A673 (cell line): ENCODE measurements around the gene TSPAN3. TPM values are rescaled to one million over a fixed set of nuclear protein-coding genes. Genes with fewer than 3 reads are reported as not detected.

Source experiments
- BruUV-seq: library from RNA; stranded (reverse); fragments of 400-500 nt; replicated peaks from 2 replicates; lab custom pipeline; 2021; lab: Mats Ljungman, UMichigan
- CTCF ChIA-PET: fragments of 300-600 bp; sonication (Branson Sonifier 250); formaldehyde crosslinking; loops from one replicate; lab custom pipeline; 2022; ENCODE audit warnings: antibody characterized with exemption; lab: Charles Lee
- POLR2A ChIA-PET: fragments of 300-600 bp; sonication (Branson Sonifier 250); formaldehyde crosslinking; loops from one replicate; lab custom pipeline; 2022; ENCODE audit warnings: antibody characterized with exemption; ENCODE audit not compliant: low non-redundant PET; lab: Charles Lee
- DNase-seq: peaks from one replicate; pipeline ENCODE4 v3.0.0-alpha.2; 2015; ENCODE audit warnings: low spot score
- H3K27ac ChIP-seq: fragments of 200-600 bp; sonication (generic); 2 replicates; pipeline ENCODE4 v1.5.1; 2016; ENCODE audit warnings: mixed run types, low read depth, mild to moderate bottlenecking, mixed read lengths, antibody characterized with exemption, low read length; ENCODE audit not compliant: poor library complexity, severe bottlenecking
- H3K27me3 ChIP-seq: fragments of 200-600 bp; sonication (generic); replicated peaks from 2 replicates; pipeline ENCODE4 v1.6.1; 2017; ENCODE audit warnings: mixed run types, low read depth, mild to moderate bottlenecking, mixed read lengths, antibody characterized with exemption, low read length; ENCODE audit not compliant: insufficient read depth, poor library complexity
- H3K36me3 ChIP-seq: fragments of 200-600 bp; sonication (generic); 2 replicates; pipeline ENCODE4 v1.6.1; 2016; ENCODE audit warnings: mixed run types, mild to moderate bottlenecking, mixed read lengths, antibody characterized with exemption, low read length; ENCODE audit not compliant: insufficient read depth, poor library complexity, severe bottlenecking
- H3K4me1 ChIP-seq: fragments of 200-600 bp; sonication (generic); 2 replicates; pipeline ENCODE4 v1.6.1; 2017; ENCODE audit warnings: mixed run types, mild to moderate bottlenecking, mixed read lengths, antibody characterized with exemption, low read length; ENCODE audit not compliant: insufficient read depth, poor library complexity, severe bottlenecking
- H3K4me3 ChIP-seq: fragments of 200-600 bp; sonication (generic); 2 replicates; pipeline ENCODE4 v1.5.1; 2016; ENCODE audit warnings: low read depth, mixed run types, mild to moderate bottlenecking, mixed read lengths, low read length; ENCODE audit not compliant: poor library complexity, severe bottlenecking
- H3K9me3 ChIP-seq: fragments of 200-600 bp; sonication (generic); 2 replicates; pipeline ENCODE4 v1.6.1; 2016; ENCODE audit warnings: mixed run types, low read depth, mild to moderate bottlenecking, mixed read lengths, antibody characterized with exemption, low read length; ENCODE audit not compliant: poor library complexity, severe bottlenecking
- CTCF ChIP-seq: fragments of 300-800, 200-600 bp; sonication (generic); conservative IDR thresholded peaks from 2 replicates; pipeline ENCODE4 v1.5.1; 2017; ENCODE audit warnings: low read depth, mild to moderate bottlenecking, antibody characterized with exemption, low read length, moderate library complexity, mixed read lengths
- EZH2 ChIP-seq: fragments of 200-600 bp; sonication (generic); IDR thresholded peaks from 2 replicates; pipeline ENCODE4 v1.6.1; 2017; ENCODE audit warnings: borderline replicate concordance, low read depth, mild to moderate bottlenecking, mixed read lengths, antibody characterized with exemption, low read length; ENCODE audit not compliant: poor library complexity, severe bottlenecking
- intact Hi-C: fragments of 100-400 bp; cut with micrococcal nuclease; formaldehyde crosslinking; loops from one replicate; pipeline ENCODE4 v1.10.0; 2022; ENCODE audit not compliant: unreplicated experiment
- total RNA-seq: library from RNA; stranded (reverse); gene quantifications from 2 replicates; pipeline ENCODE4 v1.2.3, GENCODE V29; 2021

Gene TSPAN3
- total RNA-seq, 1 experiment from 2014 or later, result 224 TPM

DNA sequence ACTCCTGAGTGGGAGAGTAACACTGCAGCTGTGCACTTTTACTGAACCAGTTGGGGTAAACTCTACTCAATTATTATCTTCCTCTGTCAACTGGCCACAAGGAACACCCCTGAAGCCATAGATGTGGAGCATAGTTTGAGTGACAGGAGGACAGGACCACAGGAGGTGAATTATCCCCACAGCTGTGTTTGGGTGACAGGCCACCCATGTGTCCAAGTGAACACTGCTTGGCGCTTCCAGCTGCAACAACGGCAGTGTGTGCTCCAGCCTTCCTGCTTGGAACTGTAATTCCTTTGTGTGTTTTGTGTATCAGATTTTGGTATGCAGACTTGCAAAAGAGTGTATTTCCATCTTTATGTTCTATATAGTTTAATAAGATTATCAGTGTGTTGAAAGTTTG lies 20.2 kb upstream of the TSPAN3 start:
- Histone ChIP-seq H3K4me1 (no peaks in the 10 kb centered on the region), H3K4me3 (no peak overlapping the region), H3K27me3 (no peaks in the 10 kb centered on the region), H3K27ac (no peak overlapping the region), H3K36me3 (no peaks in the 10 kb centered on the region), H3K9me3 (no peaks in the 10 kb centered on the region)
- intact Hi-C loops, result no loop called here
- no peak for DNase-seq
- no TSS peak for BruUV-seq
- TF ChIP-seq CTCF (no peak), EZH2 (no peak)
- CTCF ChIA-PET, result no interaction called here
- POLR2A ChIA-PET, result no interaction called here

GRCh38 chr15:77087213-77087612 lies 16.3 kb upstream of the TSPAN3 start:
- intact Hi-C loops, result no loop called here
- Histone ChIP-seq H3K27ac (no peak overlapping the region), H3K27me3 (no peaks in the 10 kb centered on the region), H3K4me3 (no peak overlapping the region), H3K36me3 (no peaks in the 10 kb centered on the region), H3K9me3 (no peaks in the 10 kb centered on the region), H3K4me1 (peaks cover 5% of the 10 kb centered on the region)
- TF ChIP-seq EZH2 (no peak), CTCF (no peak)
- BruUV-seq, result no TSS peak
- CTCF ChIA-PET, result no interaction called here
- DNase-seq, result no peak
- POLR2A ChIA-PET, result no interaction called here

GRCh38 chr15:77085297-77085696 lies 14.4 kb upstream of the TSPAN3 start:
- CTCF ChIA-PET, result no interaction called here

More at GRCh38 chr15:77085297-77085696, 14.4 kb upstream of the TSPAN3 start:
- DNase-seq, result no peak
- POLR2A ChIA-PET, result no interaction called here
- Histone ChIP-seq H3K27me3 (no peaks in the 10 kb centered on the region), H3K36me3 (no peaks in the 10 kb centered on the region), H3K4me3 (no peak overlapping the region), H3K9me3 (no peaks in the 10 kb centered on the region), H3K4me1 (peaks cover 5% of the 10 kb centered on the region), H3K27ac (no peak overlapping the region)
- no TSS peak for BruUV-seq
- no peak for TF ChIP-seq CTCF
- no peak for TF ChIP-seq EZH2
- intact Hi-C loops, result no loop called here
